ENCODE results near the gene ADGRG7.

DNA sequence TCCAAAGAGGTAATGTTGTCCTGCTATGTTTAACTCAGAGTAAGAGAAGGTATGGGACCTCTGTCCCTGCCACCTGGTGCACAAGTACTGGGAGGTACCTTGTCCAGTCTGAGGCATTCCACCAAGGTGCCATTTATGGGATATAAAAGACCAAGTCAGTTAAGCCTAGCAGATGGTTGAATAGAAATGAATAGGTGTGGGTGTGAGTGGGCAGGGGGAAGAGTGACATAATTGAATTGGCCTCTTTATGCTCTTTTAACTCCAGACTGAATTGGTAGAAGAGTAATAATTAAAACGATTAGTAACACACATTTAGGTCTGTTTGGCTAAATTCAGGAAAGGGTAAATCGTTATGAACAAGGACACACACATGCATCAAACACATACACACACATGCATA is 562 bp downstream of the ADGRG7 start:
- TF ChIP-seq, protein P1, sequence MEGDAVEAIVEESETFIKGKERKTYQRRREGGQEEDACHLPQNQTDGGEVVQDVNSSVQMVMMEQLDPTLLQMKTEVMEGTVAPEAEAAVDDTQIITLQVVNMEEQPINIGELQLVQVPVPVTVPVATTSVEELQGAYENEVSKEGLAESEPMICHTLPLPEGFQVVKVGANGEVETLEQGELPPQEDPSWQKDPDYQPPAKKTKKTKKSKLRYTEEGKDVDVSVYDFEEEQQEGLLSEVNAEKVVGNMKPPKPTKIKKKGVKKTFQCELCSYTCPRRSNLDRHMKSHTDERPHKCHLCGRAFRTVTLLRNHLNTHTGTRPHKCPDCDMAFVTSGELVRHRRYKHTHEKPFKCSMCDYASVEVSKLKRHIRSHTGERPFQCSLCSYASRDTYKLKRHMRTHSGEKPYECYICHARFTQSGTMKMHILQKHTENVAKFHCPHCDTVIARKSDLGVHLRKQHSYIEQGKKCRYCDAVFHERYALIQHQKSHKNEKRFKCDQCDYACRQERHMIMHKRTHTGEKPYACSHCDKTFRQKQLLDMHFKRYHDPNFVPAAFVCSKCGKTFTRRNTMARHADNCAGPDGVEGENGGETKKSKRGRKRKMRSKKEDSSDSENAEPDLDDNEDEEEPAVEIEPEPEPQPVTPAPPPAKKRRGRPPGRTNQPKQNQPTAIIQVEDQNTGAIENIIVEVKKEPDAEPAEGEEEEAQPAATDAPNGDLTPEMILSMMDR (IDR thresholded peaks at IDR 0.05) = no peak
- no peak for TF ChIP-seq ZFX (IDR thresholded peaks at IDR 0.05; ENCODE audit: borderline replicate concordance)
